Karpas-422 (cell line): Measurements from ENCODE around the gene NECTIN4. TPM values are rescaled to one million over a fixed set of nuclear protein-coding genes. Genes with fewer than 3 reads are reported as not detected.

Source experiments
- DNase-seq: peaks from one replicate; pipeline ENCODE4 v3.0.0-alpha.2; 2015
- H2AFZ ChIP-seq: fragments of 200-600 bp; sonication (generic); 2 replicates; pipeline ENCODE4 v1.6.1; 2014; ENCODE audit warnings: antibody characterized with exemption, low read length, mixed read lengths
- H3K27ac ChIP-seq: fragments of 200-600 bp; sonication (generic); 2 replicates; pipeline ENCODE4 v1.5.1; 2014; ENCODE audit warnings: mild to moderate bottlenecking, low read length, moderate library complexity
- H3K27me3 ChIP-seq: fragments of 200-600 bp; sonication (generic); 2 replicates; pipeline ENCODE4 v1.6.1; 2014; ENCODE audit warnings: low read length, mixed read lengths
- H3K36me3 ChIP-seq: fragments of 200-600 bp; sonication (generic); 2 replicates; pipeline ENCODE4 v1.6.1; 2014; ENCODE audit warnings: low read length, mixed read lengths; ENCODE audit not compliant: insufficient read depth
- H3K4me1 ChIP-seq: fragments of 200-600 bp; sonication (generic); 2 replicates; pipeline ENCODE4 v1.6.1; 2014; ENCODE audit warnings: mild to moderate bottlenecking, low read length, mixed read lengths
- H3K4me2 ChIP-seq: fragments of 200-600 bp; sonication (generic); 2 replicates; pipeline ENCODE4 v1.6.1; 2014; ENCODE audit warnings: low read length, low read depth, mild to moderate bottlenecking; ENCODE audit not compliant: poor library complexity, severe bottlenecking
- H3K4me3 ChIP-seq: fragments of 200-600 bp; sonication (generic); 2 replicates; pipeline ENCODE4 v1.5.1; 2014; ENCODE audit warnings: mild to moderate bottlenecking, antibody characterized with exemption, low read length, mixed read lengths
- H3K79me2 ChIP-seq: fragments of 200-600 bp; sonication (generic); 2 replicates; pipeline ENCODE4 v1.6.1; 2014; ENCODE audit warnings: mild to moderate bottlenecking, low read length, mixed read lengths
- H3K9ac ChIP-seq: fragments of 200-600 bp; sonication (generic); 2 replicates; pipeline ENCODE4 v1.6.0; 2014; ENCODE audit warnings: low read length
- H3K9me2 ChIP-seq: fragments of 200-600 bp; sonication (generic), shearing (Covaris generic); replicated peaks from 2 replicates; pipeline ENCODE4 v1.6.0; 2014; ENCODE audit warnings: mild to moderate bottlenecking, low read length, moderate library complexity; ENCODE audit not compliant: insufficient read depth
- H3K9me3 ChIP-seq: fragments of 300-700, 200-600 bp; sonication (generic); 2 replicates; pipeline ENCODE4 v1.6.1; 2014; ENCODE audit warnings: low read length, mixed read lengths
- H4K20me1 ChIP-seq: fragments of 200-600 bp; sonication (generic); 2 replicates; pipeline ENCODE4 v1.6.1; 2014; ENCODE audit warnings: mild to moderate bottlenecking, antibody characterized with exemption, low read length, low read depth; ENCODE audit not compliant: insufficient read depth
- total RNA-seq: library from RNA; depleted of rRNA; stranded (reverse); fragments of >200 nt; shearing (Covaris generic); gene quantifications from 2 replicates; pipeline ENCODE4 v1.2.3, GENCODE V29; 2014; ENCODE audit warnings: low replicate concordance; rRNA removed

NECTIN4 gene
- total RNA-seq = not detected in 2 replicates

GRCh38 chr1:161089251-161089924 lies at the start of gene NECTIN4:
NECTIN4 (minus strand) TSS chr1:161089558; CDS start chr1:161089296, 262 bp downstream.
- Histone ChIP-seq H3K36me3 (no peaks in the 10 kb centered on the region), H3K4me1 (no peaks in the 10 kb centered on the region), H4K20me1 (no peaks in the 10 kb centered on the region), H3K9me2 (no peaks in the 10 kb centered on the region), H3K9me3 (no peaks in the 10 kb centered on the region), H3K79me2 (no peaks in the 10 kb centered on the region), H3K4me2 (no peak within 1 kb of the TSS), H2AFZ (no peak within 1 kb of the TSS), H3K27me3 (no peaks in the 10 kb centered on the region), H3K27ac (no peak within 1 kb of the TSS), H3K9ac (no peak within 1 kb of the TSS), H3K4me3 (no peak within 1 kb of the TSS)
- no peak for DNase-seq

GRCh38 chr1:161138431-161138830 lies 49.1 kb upstream of the NECTIN4 start:
- H3K9me3 ChIP-seq = no peaks in the 10 kb centered on the region
- H3K27me3 ChIP-seq = no peaks in the 10 kb centered on the region
- H3K4me3 ChIP-seq = no peak overlapping the region
- peaks cover 6% of the 10 kb centered on the region for H3K4me1 ChIP-seq
- no peaks in the 10 kb centered on the region for H4K20me1 ChIP-seq
- H3K36me3 ChIP-seq = no peaks in the 10 kb centered on the region
- H3K9me2 ChIP-seq = no peaks in the 10 kb centered on the region
- no peak overlapping the region for H2AFZ ChIP-seq
- peaks cover 12% of the 10 kb centered on the region for H3K79me2 ChIP-seq
- no peak overlapping the region for H3K4me2 ChIP-seq
- no peak overlapping the region for H3K27ac ChIP-seq
- no peak for DNase-seq
- no peak overlapping the region for H3K9ac ChIP-seq

- H3K9ac ChIP-seq = no peak overlapping the region
- H3K27me3 ChIP-seq = no peaks in the 10 kb centered on the region
- H3K4me1 ChIP-seq = peaks cover 10% of the 10 kb centered on the region
- no peak overlapping the region for H2AFZ ChIP-seq
- H3K79me2 ChIP-seq = peaks cover 18% of the 10 kb centered on the region
- no peaks in the 10 kb centered on the region for H3K9me2 ChIP-seq
- H3K4me2 ChIP-seq = no peak overlapping the region
- no peaks in the 10 kb centered on the region for H3K9me3 ChIP-seq
- H3K36me3 ChIP-seq = no peaks in the 10 kb centered on the region
- DNase-seq = no peak
- H3K27ac ChIP-seq = no peak overlapping the region
- no peaks in the 10 kb centered on the region for H4K20me1 ChIP-seq
- no peak overlapping the region for H3K4me3 ChIP-seq
Measured at GRCh38 chr1:161137881-161138280, 48.5 kb upstream of the NECTIN4 start.

- DNase-seq = no peak
- H3K4me1 ChIP-seq = peaks cover 30% of the 10 kb centered on the region
- H3K27me3 ChIP-seq = no peaks in the 10 kb centered on the region
- peak overlapping the region; percentile 89 for H3K4me2 ChIP-seq
- peak overlapping the region; percentile 90 for H3K4me3 ChIP-seq
- peaks cover 8% of the 10 kb centered on the region for H3K36me3 ChIP-seq
- peak overlapping the region; percentile 80 for H2AFZ ChIP-seq
- no peaks in the 10 kb centered on the region for H4K20me1 ChIP-seq
- no peaks in the 10 kb centered on the region for H3K9me2 ChIP-seq
- H3K9ac ChIP-seq = peak overlapping the region; percentile 87
- peak overlapping the region; percentile 72 for H3K27ac ChIP-seq
- peaks cover 59% of the 10 kb centered on the region for H3K79me2 ChIP-seq
- no peaks in the 10 kb centered on the region for H3K9me3 ChIP-seq
Measured at GRCh38 chr1:161133220-161133740, 43.9 kb upstream of the NECTIN4 start.

- Histone ChIP-seq H3K4me2 (peak within 1 kb of the TSS; percentile 89), H3K9ac (peak within 1 kb of the TSS; percentile 87), H3K4me1 (peaks cover 30% of the 10 kb centered on the region), H4K20me1 (no peaks in the 10 kb centered on the region), H3K9me2 (no peaks in the 10 kb centered on the region), H2AFZ (peak within 1 kb of the TSS; percentile 80), H3K9me3 (no peaks in the 10 kb centered on the region), H3K4me3 (peak within 1 kb of the TSS; percentile 90), H3K79me2 (peaks cover 65% of the 10 kb centered on the region), H3K27ac (peak within 1 kb of the TSS; percentile 72), H3K27me3 (no peaks in the 10 kb centered on the region), H3K36me3 (peaks cover 13% of the 10 kb centered on the region)
- DNase-seq = peak; percentile 96
Measured at GRCh38 chr1:161132410-161133219, 43.3 kb upstream of the NECTIN4 start, which contains the start of gene DEDD. DEDD (minus strand) TSS chr1:161132667; CDS start chr1:161124462, 8,205 bp downstream.

- H3K27ac ChIP-seq = peak overlapping the region; percentile 72
- peak overlapping the region; percentile 87 for H3K9ac ChIP-seq
- peak overlapping the region; percentile 89 for H3K4me2 ChIP-seq
- no peaks in the 10 kb centered on the region for H3K27me3 ChIP-seq
- peaks cover 21% of the 10 kb centered on the region for H3K36me3 ChIP-seq
- H4K20me1 ChIP-seq = no peaks in the 10 kb centered on the region
- H3K79me2 ChIP-seq = peaks cover 72% of the 10 kb centered on the region
- no peaks in the 10 kb centered on the region for H3K9me3 ChIP-seq
- H3K4me1 ChIP-seq = peaks cover 34% of the 10 kb centered on the region
- peak; percentile 61 for DNase-seq
- no peaks in the 10 kb centered on the region for H3K9me2 ChIP-seq
- H2AFZ ChIP-seq = no peak overlapping the region
- peak overlapping the region; percentile 90 for H3K4me3 ChIP-seq
Measured at GRCh38 chr1:161131523-161132409, 42.4 kb upstream of the NECTIN4 start.

- Histone ChIP-seq H3K36me3 (peaks cover 28% of the 10 kb centered on the region), H2AFZ (no peak overlapping the region), H3K27ac (no peak overlapping the region), H3K27me3 (no peaks in the 10 kb centered on the region), H3K4me1 (peaks cover 34% of the 10 kb centered on the region), H3K79me2 (peaks cover 81% of the 10 kb centered on the region), H3K4me2 (peak overlapping the region; percentile 89), H3K4me3 (no peak overlapping the region), H3K9me2 (no peaks in the 10 kb centered on the region), H3K9me3 (no peaks in the 10 kb centered on the region), H3K9ac (no peak overlapping the region), H4K20me1 (no peaks in the 10 kb centered on the region)
- no peak for DNase-seq
Measured at GRCh38 chr1:161130266-161130665, 40.9 kb upstream of the NECTIN4 start.
